Neural progenitor cell (in vitro differentiated cells): ENCODE data around the gene RNF213. TPM values are rescaled to one million over a fixed set of nuclear protein-coding genes. Genes with fewer than 3 reads are reported as not detected.

Experiments used
- DNase-seq: peaks from one replicate; pipeline ENCODE4 v3.0.0-alpha.2; 2016; ENCODE audit warnings: low spot score
- H2AFZ ChIP-seq: fragments of 200-600 bp; sonication (generic); replicated peaks from 2 replicates; pipeline ENCODE4 v1.6.1; 2016; ENCODE audit warnings: antibody characterized with exemption
- H3F3A ChIP-seq: fragments of 200-600 bp; sonication (generic); 2 replicates; pipeline ENCODE4 v1.6.1; 2016; ENCODE audit warnings: antibody characterized with exemption, low read depth
- H3K27ac ChIP-seq: fragments of 200-600 bp; sonication (generic); 2 replicates; pipeline ENCODE4 v1.5.1; 2016; ENCODE audit warnings: mild to moderate bottlenecking
- H3K27me3 ChIP-seq: fragments of 200-600 bp; sonication (generic); 2 replicates; pipeline ENCODE4 v1.6.1; 2016; ENCODE audit warnings: mild to moderate bottlenecking, moderate library complexity
- H3K36me3 ChIP-seq: fragments of 200-600 bp; sonication (generic); 2 replicates; pipeline ENCODE4 v1.5.1; 2016
- H3K4me1 ChIP-seq: fragments of 200-600 bp; sonication (generic); 2 replicates; pipeline ENCODE4 v1.6.1; 2016; ENCODE audit warnings: mixed run types
- H3K4me2 ChIP-seq: fragments of 200-600 bp; sonication (generic); 2 replicates; pipeline ENCODE4 v1.6.1; 2016
- H3K4me3 ChIP-seq: fragments of 200-600 bp; sonication (generic); 2 replicates; pipeline ENCODE4 v1.5.1; 2016
- H3K79me2 ChIP-seq: fragments of 200-600 bp; sonication (generic); 2 replicates; pipeline ENCODE4 v1.6.1; 2016; ENCODE audit warnings: low read depth
- H3K9ac ChIP-seq: fragments of 200-600 bp; sonication (generic); 2 replicates; pipeline ENCODE4 v1.6.1; 2016
- H3K9me3 ChIP-seq: fragments of 200-600 bp; sonication (generic); 2 replicates; pipeline ENCODE4 v1.5.1; 2016; ENCODE audit warnings: low read depth
- H4K20me1 ChIP-seq: fragments of 200-600 bp; sonication (generic); 2 replicates; pipeline ENCODE4 v1.6.1; 2016; ENCODE audit warnings: low read depth
- H3K27ac Mint-ChIP-seq: 3 replicates; pipeline ENCODE4 v1.8.0; 2021; ENCODE audit warnings: mixed read lengths
- H3K27me3 Mint-ChIP-seq: 2 replicates; pipeline ENCODE4 v1.8.0; 2022; ENCODE audit warnings: low read depth, mild to moderate bottlenecking, inconsistent platforms, moderate library complexity, mixed read lengths; ENCODE audit not compliant: insufficient read depth
- H3K36me3 Mint-ChIP-seq: 3 replicates; pipeline ENCODE4 v1.8.0; 2021; ENCODE audit warnings: mixed read lengths
- H3K4me1 Mint-ChIP-seq: 3 replicates; pipeline ENCODE4 v1.8.0; 2021; ENCODE audit warnings: mixed read lengths
- H3K4me3 Mint-ChIP-seq: 3 replicates; pipeline ENCODE4 v1.8.0; 2021; ENCODE audit warnings: mild to moderate bottlenecking, moderate library complexity, mixed read lengths
- H3K9me3 Mint-ChIP-seq: 3 replicates; pipeline ENCODE4 v1.8.0; 2020; ENCODE audit warnings: mixed read lengths
- CTCF ChIP-seq: fragments of 200-600 bp; sonication (generic); IDR thresholded peaks from 2 replicates; pipeline ENCODE4 v1.5.1; 2017; ENCODE audit warnings: antibody characterized with exemption, mild to moderate bottlenecking
- EZH2 ChIP-seq: fragments of 200-600 bp; sonication (generic); IDR thresholded peaks from 2 replicates; pipeline ENCODE4 v1.6.1; 2017; ENCODE audit warnings: antibody characterized with exemption, mild to moderate bottlenecking, moderate library complexity
- EZH2phosphoT487 ChIP-seq: fragments of 200-600 bp; sonication (generic); IDR thresholded peaks from 2 replicates; pipeline ENCODE4 v1.6.1; 2017; ENCODE audit warnings: antibody characterized with exemption
- total RNA-seq: library from RNA; depleted of rRNA; stranded (reverse); fragments of >200 nt; gene quantifications from 2 replicates; pipeline ENCODE4 v1.2.3, GENCODE V29; 2015; ENCODE audit warnings: low replicate concordance

The RNF213 gene
- total RNA-seq, 1 donor from 2014 or later: 19.8 TPM

GRCh38 chr17:80317706-80317980 is 57.0 kb downstream of the RNF213 start:
- Histone ChIP-seq H3K36me3 (no peaks in the 10 kb centered on the region), H3K9ac (no peak overlapping the region), H2AFZ (no peak overlapping the region), H3K4me1 (no peaks in the 10 kb centered on the region), H3K9me3 (no peaks in the 10 kb centered on the region), H3K79me2 (no peaks in the 10 kb centered on the region), H3K27me3 (no peaks in the 10 kb centered on the region), H4K20me1 (no peaks in the 10 kb centered on the region), H3K4me3 (no peak overlapping the region), H3K27ac (no peak overlapping the region), H3F3A (no peaks in the 10 kb centered on the region), H3K4me2 (no peak overlapping the region)
- Mint-ChIP-seq H3K27me3 (peaks cover 7% of the 10 kb centered on the region), H3K4me1 (no peaks in the 10 kb centered on the region), H3K36me3 (peaks cover 38% of the 10 kb centered on the region), H3K4me3 (no peak overlapping the region), H3K27ac (no peak overlapping the region), H3K9me3 (peaks cover 4% of the 10 kb centered on the region)
- TF ChIP-seq EZH2phosphoT487: no peak
- no peak for TF ChIP-seq EZH2
- no peak for TF ChIP-seq CTCF
- no peak for DNase-seq

- no peaks in the 10 kb centered on the region for H3K4me1 Mint-ChIP-seq
- Histone ChIP-seq H3F3A (no peaks in the 10 kb centered on the region), H3K27ac (no peak overlapping the region), H4K20me1 (no peaks in the 10 kb centered on the region), H3K27me3 (no peaks in the 10 kb centered on the region), H3K79me2 (no peaks in the 10 kb centered on the region), H2AFZ (no peak overlapping the region), H3K9ac (no peak overlapping the region), H3K4me2 (no peak overlapping the region), H3K4me1 (no peaks in the 10 kb centered on the region), H3K9me3 (peaks cover 3% of the 10 kb centered on the region), H3K36me3 (no peaks in the 10 kb centered on the region), H3K4me3 (no peak overlapping the region)
- H3K27ac Mint-ChIP-seq: no peak overlapping the region
- H3K4me3 Mint-ChIP-seq: no peak overlapping the region
- peaks cover 41% of the 10 kb centered on the region for H3K36me3 Mint-ChIP-seq
- no peak for TF ChIP-seq CTCF
- TF ChIP-seq EZH2phosphoT487: no peak
- TF ChIP-seq EZH2: no peak
- peaks cover 9% of the 10 kb centered on the region for H3K9me3 Mint-ChIP-seq
- DNase-seq: no peak
- peaks cover 3% of the 10 kb centered on the region for H3K27me3 Mint-ChIP-seq
Observed at GRCh38 chr17:80318166-80318565, 57.5 kb downstream of the RNF213 start.

GRCh38 chr17:80319262-80319998 is 58.8 kb downstream of the RNF213 start:
- Histone ChIP-seq H3K36me3 (no peaks in the 10 kb centered on the region), H3F3A (no peaks in the 10 kb centered on the region), H3K79me2 (no peaks in the 10 kb centered on the region), H3K27me3 (no peaks in the 10 kb centered on the region), H3K4me3 (no peak overlapping the region), H3K27ac (no peak overlapping the region), H3K4me1 (no peaks in the 10 kb centered on the region), H3K4me2 (no peak overlapping the region), H3K9ac (no peak overlapping the region), H3K9me3 (peaks cover 3% of the 10 kb centered on the region), H4K20me1 (no peaks in the 10 kb centered on the region), H2AFZ (no peak overlapping the region)
- H3K27ac Mint-ChIP-seq: no peak overlapping the region
- no peak for DNase-seq
- H3K27me3 Mint-ChIP-seq: peaks cover 3% of the 10 kb centered on the region
- peaks cover 47% of the 10 kb centered on the region for H3K36me3 Mint-ChIP-seq
- TF ChIP-seq CTCF (no peak), EZH2 (no peak), EZH2phosphoT487 (no peak)
- no peaks in the 10 kb centered on the region for H3K4me1 Mint-ChIP-seq
- peaks cover 9% of the 10 kb centered on the region for H3K9me3 Mint-ChIP-seq
- H3K4me3 Mint-ChIP-seq: no peak overlapping the region
